Fibroblast of lung (primary cell): Measurements from ENCODE around the gene SIRT5.

Source experiments
- EZH2 ChIP-seq: IDR thresholded peaks from 2 replicates; pipeline ENCODE4 v1.5.1; 2012; ENCODE audit warnings: low read length, control low read depth, mild to moderate bottlenecking; ENCODE audit errors: missing control alignments
- TF ChIP-seq, protein P1 (sequence below), 2 donors: IDR thresholded peaks in 1 of 2; conservative IDR thresholded peaks in 1 of 2; 1 replicate in 1 of 2; 2 replicates in 1 of 2; pipeline ENCODE4 v1.5.1; 2011 to 2012; ENCODE audit warnings: low read length in 2 of 2, control low read depth in 1 of 2, inconsistent platforms in 1 of 2, low read depth in 1 of 2, mild to moderate bottlenecking in 1 of 2

DNA sequence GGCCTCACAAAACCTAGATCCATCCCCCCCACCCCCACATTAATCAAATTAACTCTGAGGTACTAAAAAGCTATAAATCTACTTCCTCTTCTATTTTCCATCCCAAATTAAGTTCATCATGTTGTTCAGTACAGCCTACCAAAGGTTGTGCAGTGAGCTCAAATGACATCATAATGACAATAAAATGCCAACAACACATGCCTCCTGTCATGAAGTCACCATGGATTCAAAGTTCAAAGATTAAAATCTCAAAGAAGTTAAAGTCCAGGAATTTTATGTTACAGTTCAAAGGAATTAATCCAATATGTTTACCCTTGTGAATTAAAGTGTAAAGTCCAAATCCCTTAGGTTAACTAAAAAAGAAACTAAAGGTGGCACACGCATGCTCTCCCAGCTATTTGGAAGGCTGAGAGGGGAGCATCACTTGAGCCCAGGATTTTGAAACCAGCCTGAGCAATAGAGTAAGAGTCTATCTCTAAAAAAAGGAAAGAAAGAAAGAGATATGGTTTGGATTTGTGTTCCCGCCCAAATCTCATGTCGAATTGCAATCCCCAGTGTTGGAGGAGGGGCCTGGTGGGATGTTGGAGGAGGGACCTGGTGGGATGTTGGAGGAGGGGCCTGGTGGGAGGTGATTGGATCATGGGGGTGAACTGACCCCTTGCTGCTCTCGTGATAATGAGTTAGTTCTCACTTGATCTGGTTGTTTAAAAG is 25.7 kb upstream of the SIRT5 start:
- TF ChIP-seq, protein P1, sequence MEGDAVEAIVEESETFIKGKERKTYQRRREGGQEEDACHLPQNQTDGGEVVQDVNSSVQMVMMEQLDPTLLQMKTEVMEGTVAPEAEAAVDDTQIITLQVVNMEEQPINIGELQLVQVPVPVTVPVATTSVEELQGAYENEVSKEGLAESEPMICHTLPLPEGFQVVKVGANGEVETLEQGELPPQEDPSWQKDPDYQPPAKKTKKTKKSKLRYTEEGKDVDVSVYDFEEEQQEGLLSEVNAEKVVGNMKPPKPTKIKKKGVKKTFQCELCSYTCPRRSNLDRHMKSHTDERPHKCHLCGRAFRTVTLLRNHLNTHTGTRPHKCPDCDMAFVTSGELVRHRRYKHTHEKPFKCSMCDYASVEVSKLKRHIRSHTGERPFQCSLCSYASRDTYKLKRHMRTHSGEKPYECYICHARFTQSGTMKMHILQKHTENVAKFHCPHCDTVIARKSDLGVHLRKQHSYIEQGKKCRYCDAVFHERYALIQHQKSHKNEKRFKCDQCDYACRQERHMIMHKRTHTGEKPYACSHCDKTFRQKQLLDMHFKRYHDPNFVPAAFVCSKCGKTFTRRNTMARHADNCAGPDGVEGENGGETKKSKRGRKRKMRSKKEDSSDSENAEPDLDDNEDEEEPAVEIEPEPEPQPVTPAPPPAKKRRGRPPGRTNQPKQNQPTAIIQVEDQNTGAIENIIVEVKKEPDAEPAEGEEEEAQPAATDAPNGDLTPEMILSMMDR (conservative IDR thresholded peaks at IDR 0.05 in 1 of 2, IDR thresholded peaks at IDR 0.05 in 1 of 2; ENCODE audit: low read depth in 1 of 2, low read length in 2 of 2), result no peak
- TF ChIP-seq EZH2, result no peak
